Upper lobe of left lung (tissue), 6 donors: Measurements from ENCODE around the gene KLHL28. TPM values are rescaled to one million over a fixed set of nuclear protein-coding genes. Genes with fewer than 3 reads are reported as not detected.

Source experiments
- ATAC-seq, 2 donors: fragments of 200-7000 bp; cut with Tn5 transposase; one replicate each; pipeline ENCODE4 v1.9.1; 2022; ENCODE audit warnings: mild to moderate bottlenecking in 2 of 2, moderate library complexity in 2 of 2; ENCODE audit not compliant: low FRiP score in 2 of 2
- DNase-seq, 2 donors: peaks; one replicate each; pipeline ENCODE4 v3.0.0-alpha.2; 2019 to 2020
- H3K27ac ChIP-seq, 4 donors: fragments of 200-600 bp; sonication (generic); one replicate each; pipeline ENCODE4 v1.5.1; 2016 to 2019
- H3K27me3 ChIP-seq, 4 donors: fragments of 200-600 bp; sonication (generic); one replicate each; pipeline ENCODE4 v1.5.1; 2017 to 2019
- H3K36me3 ChIP-seq, 4 donors: fragments of 200-600 bp; sonication (generic); one replicate each; pipeline ENCODE4 v1.5.1; 2016 to 2019
- H3K4me1 ChIP-seq, 4 donors: fragments of 200-600 bp; sonication (generic); one replicate each; pipeline ENCODE4 v1.5.1; 2018 to 2019
- H3K4me3 ChIP-seq, 4 donors: fragments of 200-600 bp; sonication (generic); one replicate each; pipeline ENCODE4 v1.5.1; 2017 to 2019; ENCODE audit warnings: mild to moderate bottlenecking in 2 of 4, moderate library complexity in 1 of 4
- H3K9me3 ChIP-seq, 4 donors: fragments of 200-600 bp; sonication (generic); one replicate each; pipeline ENCODE4 v1.5.1; 2018 to 2019
- EP300 ChIP-seq, 4 donors: sonication (generic); formaldehyde crosslinking; IDR thresholded peaks; one replicate each; pipeline ENCODE4 v1.5.1; 2017; ENCODE audit warnings: antibody characterized with exemption in 4 of 4, control low read depth in 2 of 4
- POLR2A ChIP-seq, 4 donors: fragments of 450-650 bp; IDR thresholded peaks; one replicate each; pipeline ENCODE4 v1.5.1; 2016 to 2017; ENCODE audit warnings: antibody characterized with exemption in 4 of 4, mild to moderate bottlenecking in 2 of 4
- POLR2AphosphoS5 ChIP-seq, 2 donors: sonication (generic); formaldehyde crosslinking; IDR thresholded peaks; one replicate each; pipeline ENCODE4 v1.5.1; 2017; ENCODE audit warnings: antibody characterized with exemption in 2 of 2
- WGBS, 2 donors: methylation state at CpG; one replicate each; pipeline ENCODE4 v1.1.5; 2017 to 2018; 5-methylcytosine and 5-hydroxymethylcytosine counted together
- total RNA-seq, 6 donors: library from RNA; depleted of rRNA in 4 of 6; stranded (reverse); fragments of >200 nt in 4 of 6; gene quantifications; one replicate each; pipeline versions ENCODE4 v1.1.0 to v1.2.1, GENCODE V29; 2016 to 2021
- TF ChIP-seq, protein P1 (sequence below), 6 experiments: fragments of 450-650 bp in 4 of 6; fragments of 200-600 bp in 2 of 6; sonication (generic) in 2 of 6; IDR thresholded peaks; one replicate each; pipeline ENCODE4 v1.5.1; 2016 to 2019; ENCODE audit warnings: antibody characterized with exemption in 6 of 6
- donor health status: DM: no; HTN: no; CAD: no; lungs with moderate emphysema.
- donor health status: DM: no; HTN: yes; CAD: no; lungs with severe emphysema.

Gene KLHL28
- total RNA-seq, 6 donors from 2014 or later: 3.7 to 20.0 (median 12.4) TPM

DNA sequence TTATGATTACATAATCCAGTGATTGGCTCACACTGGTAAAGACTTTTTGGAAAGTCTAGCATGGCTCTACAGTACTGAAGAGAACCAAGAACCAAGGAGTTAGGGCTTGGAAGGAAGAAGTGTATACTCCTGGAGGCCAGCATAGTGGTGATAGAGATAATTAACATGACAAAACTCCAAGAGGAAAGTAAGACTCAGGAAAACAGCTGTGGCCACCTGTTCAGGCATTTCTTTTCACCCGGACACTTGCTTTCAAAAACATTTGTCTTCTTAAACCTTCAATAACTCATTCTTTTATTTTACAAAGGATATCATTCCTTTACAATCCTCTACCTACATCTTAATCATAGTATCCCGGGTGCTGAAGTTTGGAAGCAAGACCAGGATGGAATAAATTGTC is 50.9 kb downstream of the KLHL28 start:
- H3K4me1 ChIP-seq: peaks cover 3 to 17% (median 5%) of the 10 kb centered on the region in 4 donors
- WGBS, 2 donors: 71 to 87% methylated on average over 2 of the region's 2 CpGs
- no peak overlapping the region for H3K27ac ChIP-seq
- no peak for DNase-seq
- no peak overlapping the region for H3K4me3 ChIP-seq
- ATAC-seq: no peak
- no peak for TF ChIP-seq POLR2AphosphoS5 (IDR thresholded peaks at IDR 0.05)
- no peak for TF ChIP-seq POLR2A (IDR thresholded peaks at IDR 0.05)
- TF ChIP-seq, protein P1, sequence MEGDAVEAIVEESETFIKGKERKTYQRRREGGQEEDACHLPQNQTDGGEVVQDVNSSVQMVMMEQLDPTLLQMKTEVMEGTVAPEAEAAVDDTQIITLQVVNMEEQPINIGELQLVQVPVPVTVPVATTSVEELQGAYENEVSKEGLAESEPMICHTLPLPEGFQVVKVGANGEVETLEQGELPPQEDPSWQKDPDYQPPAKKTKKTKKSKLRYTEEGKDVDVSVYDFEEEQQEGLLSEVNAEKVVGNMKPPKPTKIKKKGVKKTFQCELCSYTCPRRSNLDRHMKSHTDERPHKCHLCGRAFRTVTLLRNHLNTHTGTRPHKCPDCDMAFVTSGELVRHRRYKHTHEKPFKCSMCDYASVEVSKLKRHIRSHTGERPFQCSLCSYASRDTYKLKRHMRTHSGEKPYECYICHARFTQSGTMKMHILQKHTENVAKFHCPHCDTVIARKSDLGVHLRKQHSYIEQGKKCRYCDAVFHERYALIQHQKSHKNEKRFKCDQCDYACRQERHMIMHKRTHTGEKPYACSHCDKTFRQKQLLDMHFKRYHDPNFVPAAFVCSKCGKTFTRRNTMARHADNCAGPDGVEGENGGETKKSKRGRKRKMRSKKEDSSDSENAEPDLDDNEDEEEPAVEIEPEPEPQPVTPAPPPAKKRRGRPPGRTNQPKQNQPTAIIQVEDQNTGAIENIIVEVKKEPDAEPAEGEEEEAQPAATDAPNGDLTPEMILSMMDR (IDR thresholded peaks at IDR 0.05): no peak
- no peak for TF ChIP-seq EP300 (IDR thresholded peaks at IDR 0.05)
- peaks cover 0 to 4% (median 0%) of the 10 kb centered on the region in 4 donors for H3K9me3 ChIP-seq
- H3K36me3 ChIP-seq: peaks cover 0 to under 1% (median 0%) of the 10 kb centered on the region in 4 donors
- H3K27me3 ChIP-seq: peaks cover 0 to 9% (median 4%) of the 10 kb centered on the region in 4 donors

DNA sequence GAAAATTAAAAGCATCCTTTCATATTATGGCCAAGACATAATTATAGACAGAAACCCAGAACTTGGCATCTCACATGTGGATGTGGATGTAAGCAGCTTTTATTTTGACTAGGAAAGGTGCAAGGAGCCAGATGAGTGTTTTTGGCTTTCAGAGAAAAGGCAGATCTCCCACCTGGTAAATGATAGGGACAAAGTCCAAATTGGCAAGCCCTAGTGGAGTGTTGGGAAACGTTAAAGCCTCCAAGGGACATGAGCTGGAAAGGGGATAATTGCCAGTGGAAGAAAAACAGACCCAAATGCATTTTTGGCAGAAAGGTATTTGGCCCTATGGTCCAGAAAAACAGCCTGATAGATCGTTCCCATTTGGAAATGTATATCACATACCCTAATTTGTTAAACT is 60.1 kb downstream of the KLHL28 start:
- Histone ChIP-seq H3K4me1 (peaks cover 2 to 16% (median 12%) of the 10 kb centered on the region in 4 donors), H3K36me3 (peaks cover 0 to 35% (median 0%) of the 10 kb centered on the region in 4 donors), H3K9me3 (no peaks in the 10 kb centered on the region), H3K4me3 (no peak overlapping the region), H3K27ac (no peak overlapping the region), H3K27me3 (no peaks in the 10 kb centered on the region)
- ATAC-seq (no peak), DNase-seq (no peak)
- WGBS, 2 donors: 62 to 65% methylated on average over 2 of the region's 2 CpGs
- TF ChIP-seq POLR2AphosphoS5 (IDR thresholded peaks at IDR 0.05): no peak
- no peak for TF ChIP-seq EP300 (IDR thresholded peaks at IDR 0.05)
- no peak for TF ChIP-seq POLR2A (IDR thresholded peaks at IDR 0.05)
- TF ChIP-seq, protein P1 (IDR thresholded peaks at IDR 0.05): no peak

DNA sequence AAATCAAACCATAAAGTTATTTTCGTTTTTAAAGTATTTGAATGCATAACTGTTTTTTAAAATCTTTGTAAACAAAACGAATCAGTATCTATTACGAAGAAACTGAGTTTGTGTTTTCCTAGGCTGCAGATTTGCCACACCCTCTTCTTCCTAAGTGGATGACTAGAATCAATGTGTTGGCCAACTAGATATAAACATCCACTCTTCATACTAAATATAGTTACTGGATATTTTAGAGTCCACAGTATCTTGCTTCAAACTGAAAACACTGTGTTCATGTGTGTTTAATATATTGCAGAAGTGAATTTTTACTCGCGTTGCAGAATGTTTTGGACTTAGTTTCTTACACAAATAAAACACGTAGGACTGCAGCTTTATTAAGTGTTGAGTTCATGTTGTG is 63.2 kb downstream of the KLHL28 start:
- 31 to 42% methylated on average over 6 of the region's 6 CpGs for WGBS, 2 donors
- Histone ChIP-seq H3K27me3 (no peaks in the 10 kb centered on the region), H3K4me1 (peaks cover 2 to 20% (median 12%) of the 10 kb centered on the region in 4 donors), H3K9me3 (no peaks in the 10 kb centered on the region), H3K36me3 (peaks cover 0 to 14% (median 0%) of the 10 kb centered on the region in 4 donors), H3K27ac (peak overlapping the region in 3 of 4 donors; percentile 98 to 100 (median 99)), H3K4me3 (peak overlapping the region; percentile 70 to 91 (median 84))
- TF ChIP-seq, protein P1 (IDR thresholded peaks at IDR 0.05): no peak
- TF ChIP-seq POLR2A (IDR thresholded peaks at IDR 0.05) (no peak), POLR2AphosphoS5 (IDR thresholded peaks at IDR 0.05) (no peak), EP300 (IDR thresholded peaks at IDR 0.05) (no peak)
- ATAC-seq: no peak
- DNase-seq: no peak

DNA sequence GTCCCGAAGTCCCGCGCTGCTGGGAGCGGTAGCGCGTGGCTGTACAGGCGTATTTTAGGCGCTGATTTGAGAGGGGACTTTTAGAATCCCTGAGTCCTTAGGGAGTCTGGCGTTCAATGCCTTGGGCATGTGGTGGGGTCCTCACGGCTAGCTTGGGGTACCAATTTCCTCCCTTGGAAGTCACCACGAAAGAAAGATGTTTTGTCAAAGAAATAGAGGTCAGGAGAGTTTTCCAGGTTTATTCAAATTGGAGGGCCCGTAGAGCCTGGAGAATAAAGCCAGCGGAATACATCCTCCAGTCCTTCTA is 63.9 kb downstream of the KLHL28 start:
- ATAC-seq: no peak
- 4 to 6% methylated on average over 10 to 13 of the region's 13 CpGs for WGBS, 2 donors
- Histone ChIP-seq H3K4me1 (peaks cover 2 to 20% (median 12%) of the 10 kb centered on the region in 4 donors), H3K27me3 (no peaks in the 10 kb centered on the region), H3K36me3 (peaks cover 0 to 7% (median 0%) of the 10 kb centered on the region in 4 donors), H3K9me3 (no peaks in the 10 kb centered on the region), H3K27ac (peak overlapping the region; percentile 97 to 100 (median 98)), H3K4me3 (peak overlapping the region; percentile 70 to 91 (median 84))
- DNase-seq: no peak
- TF ChIP-seq EP300 (IDR thresholded peaks at IDR 0.05): no peak
- TF ChIP-seq, protein P1 (IDR thresholded peaks at IDR 0.05): no peak
- TF ChIP-seq POLR2AphosphoS5 (IDR thresholded peaks at IDR 0.05): no peak
- no peak for TF ChIP-seq POLR2A (IDR thresholded peaks at IDR 0.05)
